HepG2 (cell line): ENCODE measurements around the gene GNA14. TPM values are rescaled to one million over a fixed set of nuclear protein-coding genes. Genes with fewer than 3 reads are reported as not detected.

ENCODE experiments used
- ARID2 ChIP-seq: sonication (generic); formaldehyde crosslinking; IDR thresholded peaks from 2 replicates; pipeline ENCODE4 v1.8.1; 2022; ENCODE audit warnings: mild to moderate bottlenecking, missing genetic modification reagents, borderline replicate concordance
- BATF2 ChIP-seq: sonication (generic); formaldehyde crosslinking; IDR thresholded peaks from 2 replicates; pipeline ENCODE4 v1.8.0; 2022; ENCODE audit warnings: mild to moderate bottlenecking, missing genetic modification reagents, moderate library complexity
- BCL3 ChIP-seq: sonication (generic); formaldehyde crosslinking; IDR thresholded peaks from 2 replicates; pipeline ENCODE4 v1.5.1; 2020; ENCODE audit warnings: mild to moderate bottlenecking, missing genetic modification reagents, moderate library complexity
- BHLHE40 ChIP-seq: IDR thresholded peaks from 2 replicates; pipeline ENCODE4 v1.6.1; 2011; ENCODE audit warnings: low read length, improper control_type of control experiment
- BORCS8-MEF2B ChIP-seq: sonication (generic); formaldehyde crosslinking; IDR thresholded peaks from 2 replicates; pipeline ENCODE4 v1.8.0; 2022; ENCODE audit warnings: mild to moderate bottlenecking, missing genetic modification reagents
- CCDC6 ChIP-seq: sonication (generic); formaldehyde crosslinking; IDR thresholded peaks from 2 replicates; pipeline ENCODE4 v1.8.1; 2022; ENCODE audit warnings: mild to moderate bottlenecking, missing genetic modification reagents, moderate library complexity
- GATA4 ChIP-seq: sonication (generic); IDR thresholded peaks from 2 replicates; pipeline ENCODE4 v1.6.1; 2016; ENCODE audit warnings: antibody characterized with exemption, low read depth, borderline replicate concordance
- HNF1B ChIP-seq: sonication (generic); formaldehyde crosslinking; IDR thresholded peaks from 2 replicates; pipeline ENCODE4 v1.5.1; 2020; ENCODE audit warnings: mild to moderate bottlenecking, moderate library complexity, missing genetic modification reagents
- JARID2 ChIP-seq: sonication (generic); formaldehyde crosslinking; IDR thresholded peaks from 2 replicates; pipeline ENCODE4 v1.8.1; 2023; ENCODE audit warnings: missing genetic modification reagents, inconsistent platforms; ENCODE audit not compliant: insufficient replicate concordance
- KAT2B ChIP-seq: fragments of 150-350 bp; IDR thresholded peaks from 2 replicates; pipeline ENCODE4 v1.6.1; 2014; ENCODE audit warnings: low read depth, low read length, borderline replicate concordance
- KLF12 ChIP-seq: sonication (generic); formaldehyde crosslinking; IDR thresholded peaks from 2 replicates; pipeline ENCODE4 v1.4.0; 2020; ENCODE audit warnings: missing genetic modification reagents, borderline replicate concordance
- NCOA2 ChIP-seq: sonication (generic); formaldehyde crosslinking; IDR thresholded peaks from 2 replicates; pipeline ENCODE4 v1.8.0; 2022; ENCODE audit warnings: inconsistent platforms
- NCOA5 ChIP-seq: sonication (generic); formaldehyde crosslinking; IDR thresholded peaks from 2 replicates; pipeline ENCODE4 v1.4.0; 2020; ENCODE audit warnings: missing genetic modification reagents
- RORA ChIP-seq: sonication (generic); formaldehyde crosslinking; IDR thresholded peaks from 2 replicates; pipeline ENCODE4 v1.5.0; 2020; ENCODE audit warnings: mild to moderate bottlenecking, missing genetic modification reagents, moderate library complexity
- RXRB ChIP-seq: IDR thresholded peaks from 2 replicates; pipeline ENCODE4 v1.6.1; 2016; ENCODE audit warnings: borderline replicate concordance, missing genetic modification reagents, missing compliant biosample characterization
- SMC3 ChIP-seq: IDR thresholded peaks from 2 replicates; pipeline ENCODE4 v1.6.1; 2011; ENCODE audit warnings: low read length, improper control_type of control experiment
- SOX5 ChIP-seq: IDR thresholded peaks from 2 replicates; pipeline ENCODE4 v1.6.1; 2016; ENCODE audit warnings: borderline replicate concordance
- TERF1 ChIP-seq: sonication (generic); formaldehyde crosslinking; IDR thresholded peaks from 2 replicates; pipeline ENCODE4 v1.8.0; 2022; ENCODE audit warnings: mild to moderate bottlenecking, missing genetic modification reagents, moderate library complexity
- XBP1 ChIP-seq: sonication (generic); formaldehyde crosslinking; IDR thresholded peaks from 2 replicates; pipeline ENCODE4 v1.5.0; 2020; ENCODE audit warnings: missing genetic modification reagents
- YEATS4 ChIP-seq: sonication (generic); formaldehyde crosslinking; IDR thresholded peaks from 2 replicates; pipeline ENCODE4 v1.4.0; 2020; ENCODE audit warnings: missing genetic modification reagents, borderline replicate concordance
- ZNF207 ChIP-seq: fragments of 450-650 bp; IDR thresholded peaks from 2 replicates; pipeline ENCODE4 v1.6.1; 2016; ENCODE audit warnings: antibody characterized with exemption, borderline replicate concordance
- ZNF225 ChIP-seq: sonication (generic); formaldehyde crosslinking; IDR thresholded peaks from 2 replicates; pipeline ENCODE4 v1.4.0; 2020; ENCODE audit warnings: mild to moderate bottlenecking, missing genetic modification reagents
- ZNF33B ChIP-seq: sonication (generic); formaldehyde crosslinking; IDR thresholded peaks from 2 replicates; pipeline ENCODE4 v1.5.1; 2020; ENCODE audit warnings: mild to moderate bottlenecking, missing genetic modification reagents
- ZNF468 ChIP-seq: sonication (generic); formaldehyde crosslinking; IDR thresholded peaks from 2 replicates; pipeline ENCODE4 v1.8.0; 2022; ENCODE audit warnings: mild to moderate bottlenecking, moderate library complexity, missing genetic modification reagents
- ZNF569 ChIP-seq: sonication (generic); formaldehyde crosslinking; IDR thresholded peaks from 2 replicates; pipeline ENCODE4 v1.5.0; 2020; ENCODE audit warnings: mild to moderate bottlenecking, missing genetic modification reagents, moderate library complexity, borderline replicate concordance
- ZNF713 ChIP-seq: sonication (generic); formaldehyde crosslinking; IDR thresholded peaks from 2 replicates; pipeline ENCODE4 v1.4.0; 2020; ENCODE audit warnings: mild to moderate bottlenecking, missing genetic modification reagents
- ZNF780A ChIP-seq: sonication (generic); formaldehyde crosslinking; IDR thresholded peaks from 2 replicates; pipeline ENCODE4 v1.8.0; 2022; ENCODE audit warnings: mild to moderate bottlenecking, missing genetic modification reagents, moderate library complexity
- ZNF790 ChIP-seq: sonication (generic); formaldehyde crosslinking; IDR thresholded peaks from 2 replicates; pipeline ENCODE4 v1.8.0; 2022; ENCODE audit warnings: missing genetic modification reagents, mild to moderate bottlenecking, borderline replicate concordance
- polyA plus RNA-seq, 8 experiments: library from polyadenylated mRNA; depleted of rRNA in 3 of 8; stranded (reverse) in 7 of 8; unstranded in 1 of 8; fragments of >200 nt; fragmentation: Illumina TruSeq in 4 of 8; extraction: Trizol in 4 of 8; gene quantifications; 2 replicates each; pipeline versions ENCODE4 v1.2.1 to v1.2.3, GENCODE V29; 2011 to 2016; ENCODE audit warnings: low read depth in 4 of 8, missing spikeins in 1 of 8, mixed read lengths in 1 of 8; ENCODE audit not compliant: insufficient read depth in 1 of 8
- total RNA-seq, 5 experiments: library from RNA; depleted of rRNA; stranded (reverse); fragments of >200 nt; fragmentation: Illumina TruSeq; extraction: Trizol; gene quantifications; 2 replicates each; pipeline ENCODE4 v1.2.3, GENCODE V29; 2016; ENCODE audit warnings: low read depth in 1 of 5

GNA14 gene
- total and polyA plus RNA-seq, 2 of the 13 experiments (the other 11 are each of a cell fraction or from before 2014, with no cell fraction given), result not detected

- TF ChIP-seq RORA (CRISPR knock-in tag), result no peak
- TF ChIP-seq NCOA5 (CRISPR knock-in tag), result no peak
- TF ChIP-seq BORCS8-MEF2B (CRISPR knock-in tag), result no peak
- TF ChIP-seq GATA4, result no peak
- no peak for TF ChIP-seq KLF12
- TF ChIP-seq ZNF225, result no peak
- TF ChIP-seq RXRB (CRISPR knock-in tag), result no peak
- no peak for TF ChIP-seq ZNF207
- TF ChIP-seq KAT2B, result no peak
- TF ChIP-seq ZNF780A (CRISPR knock-in tag), result no peak
- TF ChIP-seq TERF1 (CRISPR knock-in tag), result no peak
- TF ChIP-seq XBP1 (CRISPR knock-in tag), result no peak
- peak; percentile 49 for TF ChIP-seq NCOA2 (CRISPR knock-in tag)
- TF ChIP-seq YEATS4 (CRISPR knock-in tag), result no peak
- no peak for TF ChIP-seq ZNF713 (CRISPR knock-in tag)
- no peak for TF ChIP-seq BATF2 (CRISPR knock-in tag)
- TF ChIP-seq SMC3, result no peak
- TF ChIP-seq ZNF569 (CRISPR knock-in tag), result no peak
- TF ChIP-seq SOX5 (CRISPR knock-in tag), result peak; percentile 62; the same call in 1 of the 2 replicates
- no peak for TF ChIP-seq HNF1B
- TF ChIP-seq ARID2 (CRISPR knock-in tag), result no peak
- no peak for TF ChIP-seq BHLHE40
- TF ChIP-seq ZNF33B, result no peak
- no peak for TF ChIP-seq ZNF468 (CRISPR knock-in tag)
- TF ChIP-seq JARID2 (CRISPR knock-in tag), result no peak
- no peak for TF ChIP-seq ZNF790 (CRISPR knock-in tag)
- TF ChIP-seq BCL3 (CRISPR knock-in tag), result no peak
- TF ChIP-seq CCDC6 (CRISPR knock-in tag), result no peak
Observed at GRCh38 chr9:77495834-77496671, 152.1 kb downstream of the GNA14 start (continued).
